GM23248 (cell line): Measurements from ENCODE around the gene STYK1. TPM values are rescaled to one million over a fixed set of nuclear protein-coding genes. Genes with fewer than 3 reads are reported as not detected.
"Not testable (repeated sequence)": the region's sequence is repeated elsewhere in the genome, so short reads cannot be mapped to it uniquely, and the experiment has no call there.

ENCODE experiments used
- DNase-seq: peaks from one replicate; pipeline ENCODE4 v3.0.0-alpha.2; 2015
- H2AFZ ChIP-seq: fragments of 200-600 bp; sonication (generic); 2 replicates; pipeline ENCODE4 v1.6.1; 2016; ENCODE audit warnings: antibody characterized with exemption
- H3F3A ChIP-seq: fragments of 200-600 bp; sonication (generic); 2 replicates; pipeline ENCODE4 v1.6.1; 2016; ENCODE audit warnings: mild to moderate bottlenecking, antibody characterized with exemption, mixed run types; ENCODE audit not compliant: insufficient read depth
- H3K27ac ChIP-seq: fragments of 200-600 bp; sonication (generic); 2 replicates; pipeline ENCODE4 v1.5.1; 2016; ENCODE audit warnings: mild to moderate bottlenecking
- H3K27me3 ChIP-seq: fragments of 200-600 bp; sonication (generic); replicated peaks from 2 replicates; pipeline ENCODE4 v1.6.1; 2016; ENCODE audit warnings: mild to moderate bottlenecking; ENCODE audit not compliant: insufficient read depth
- H3K36me3 ChIP-seq: fragments of 200-600 bp; sonication (generic); 2 replicates; pipeline ENCODE4 v1.6.1; 2016; ENCODE audit warnings: low read depth, mild to moderate bottlenecking
- H3K4me1 ChIP-seq: fragments of 200-600 bp; sonication (generic); 2 replicates; pipeline ENCODE4 v1.6.1; 2016; ENCODE audit warnings: mild to moderate bottlenecking; ENCODE audit not compliant: insufficient read depth
- H3K4me2 ChIP-seq: fragments of 200-600 bp; sonication (generic); one replicate; pipeline ENCODE4 v1.6.1; 2016; ENCODE audit warnings: mild to moderate bottlenecking; ENCODE audit not compliant: unreplicated experiment
- H3K4me3 ChIP-seq: fragments of 200-600 bp; sonication (generic); 2 replicates; pipeline ENCODE4 v1.5.1; 2016; ENCODE audit warnings: mild to moderate bottlenecking
- H3K79me2 ChIP-seq: fragments of 200-600 bp; sonication (generic); 2 replicates; pipeline ENCODE4 v1.6.1; 2016; ENCODE audit warnings: mild to moderate bottlenecking; ENCODE audit not compliant: insufficient read depth
- H3K9ac ChIP-seq: fragments of 200-600 bp; sonication (generic); 2 replicates; pipeline ENCODE4 v1.6.1; 2016; ENCODE audit warnings: mild to moderate bottlenecking
- H3K9me2 ChIP-seq: fragments of 200-600 bp; sonication (generic); 2 replicates; pipeline ENCODE4 v1.6.1; 2016; ENCODE audit warnings: mixed run types, mild to moderate bottlenecking, moderate library complexity; ENCODE audit not compliant: insufficient read depth
- H3K9me3 ChIP-seq: fragments of 200-600 bp; sonication (generic); one replicate; pipeline ENCODE4 v1.6.1; 2017; ENCODE audit warnings: low read depth
- H4K20me1 ChIP-seq: fragments of 200-600 bp; sonication (generic); 2 replicates; pipeline ENCODE4 v1.6.0; 2016; ENCODE audit not compliant: insufficient read depth
- EZH2 ChIP-seq: fragments of 200-600 bp; sonication (generic); IDR thresholded peaks from 2 replicates; pipeline ENCODE4 v1.6.1; 2018; ENCODE audit warnings: antibody characterized with exemption, mild to moderate bottlenecking; ENCODE audit not compliant: insufficient read depth, poor library complexity, severe bottlenecking
- EZH2phosphoT487 ChIP-seq: fragments of 200-600 bp; sonication (generic); IDR thresholded peaks from 2 replicates; pipeline ENCODE4 v1.6.1; 2018; ENCODE audit warnings: antibody characterized with exemption, moderate library complexity, mild to moderate bottlenecking, low read depth; ENCODE audit not compliant: insufficient read depth
- WGBS, 2 experiments: methylation state at CpG; one replicate each; pipeline ENCODE4 v1.1.6; 2015 to 2017; ENCODE audit warnings: low lambda C conversion rate in 2 of 2, low coverage in 1 of 2; ENCODE audit errors: missing lambda C conversion rate in 2 of 2; 5-methylcytosine and 5-hydroxymethylcytosine counted together
- in situ Hi-C: fragments of 300-500 bp; cut with MboI; formaldehyde crosslinking; loops from 2 replicates; pipeline ENCODE4 v1.15.0; 2020
- polyA plus RNA-seq: library from polyadenylated mRNA; unstranded; fragments of >200 nt; fragmentation: Nextera tagmentation; extraction: Ambion mirVana; gene quantifications from 2 replicates; pipeline ENCODE4 v1.2.1, GENCODE V29; 2016
- total RNA-seq: library from RNA; depleted of rRNA; stranded (reverse); fragments of >200 nt; shearing (Covaris generic); gene quantifications from 2 replicates; pipeline ENCODE4 v1.2.3, GENCODE V29; 2014

STYK1 gene
- total and polyA plus RNA-seq, 2 experiments from 2014 or later, result 0.93 to 1.1 TPM

- TF ChIP-seq EZH2 (no peak), EZH2phosphoT487 (no peak)
- no peak overlapping the region for H3K9ac ChIP-seq
- no peaks in the 10 kb centered on the region for H3K79me2 ChIP-seq
- H3F3A ChIP-seq, result no peaks in the 10 kb centered on the region
- no peak overlapping the region for H2AFZ ChIP-seq
- no peaks in the 10 kb centered on the region for H3K9me2 ChIP-seq
- H3K36me3 ChIP-seq, result 0 out of 2 replicates have a peak, but pooled peaks cover 3% of the 10 kb centered on the region
- H3K27me3 ChIP-seq, result no peaks in the 10 kb centered on the region
- H3K9me3 ChIP-seq, result no peaks in the 10 kb centered on the region
- H3K4me1 ChIP-seq, result no peaks in the 10 kb centered on the region
- WGBS, 2 experiments, result 100% methylated on average over 3 of the region's 3 CpGs
- in situ Hi-C loops, result no loop called here
- H3K4me3 ChIP-seq, result no peak overlapping the region
- no peak overlapping the region for H3K27ac ChIP-seq
- DNase-seq, result no peak
- H4K20me1 ChIP-seq, result no peaks in the 10 kb centered on the region
- H3K4me2 ChIP-seq, result no peak overlapping the region
Measured at GRCh38 chr12:10590966-10591365, 82.9 kb downstream of the STYK1 start.

- Histone ChIP-seq H3K9me3 (no peaks in the 10 kb centered on the region), H3F3A (no peaks in the 10 kb centered on the region), H3K79me2 (no peaks in the 10 kb centered on the region), H3K4me1 (no peaks in the 10 kb centered on the region), H3K4me3 (no peak overlapping the region), H3K4me2 (no peak overlapping the region), H2AFZ (no peak overlapping the region), H3K27ac (no peak overlapping the region), H3K9me2 (no peaks in the 10 kb centered on the region), H3K27me3 (no peaks in the 10 kb centered on the region), H4K20me1 (no peaks in the 10 kb centered on the region), H3K36me3 (0 out of 2 replicates have a peak, but pooled peaks cover 9% of the 10 kb centered on the region), H3K9ac (no peak overlapping the region)
- TF ChIP-seq EZH2phosphoT487 (no peak), EZH2 (no peak)
- peak; percentile 5 for DNase-seq
- in situ Hi-C loops, result no loop called here
- WGBS, 2 experiments, result 56 to 70% methylated on average over 1 of the region's 1 CpG
Measured at GRCh38 chr12:10584415-10584814, 89.4 kb downstream of the STYK1 start.

GRCh38 chr12:10582704-10583103, 91.1 kb downstream of the STYK1 start:
- no peaks in the 10 kb centered on the region for H3K9me2 ChIP-seq
- no peak overlapping the region for H2AFZ ChIP-seq
- H3K27ac ChIP-seq, result no peak overlapping the region
- no peak for DNase-seq
- H3K9me3 ChIP-seq, result no peaks in the 10 kb centered on the region
- H3K4me2 ChIP-seq, result no peak overlapping the region
- H3K79me2 ChIP-seq, result no peaks in the 10 kb centered on the region
- no peak for TF ChIP-seq EZH2
- TF ChIP-seq EZH2phosphoT487, result no peak
- H4K20me1 ChIP-seq, result no peaks in the 10 kb centered on the region
- H3K36me3 ChIP-seq, result 0 out of 2 replicates have a peak, but pooled peaks cover 9% of the 10 kb centered on the region
- 79 to 86% methylated on average over 3 of the region's 3 CpGs for WGBS, 2 experiments
- H3K4me1 ChIP-seq, result no peaks in the 10 kb centered on the region
- H3K4me3 ChIP-seq, result no peak overlapping the region
- H3K9ac ChIP-seq, result no peak overlapping the region
- H3F3A ChIP-seq, result no peaks in the 10 kb centered on the region
- in situ Hi-C loops, result no loop called here
- H3K27me3 ChIP-seq, result no peaks in the 10 kb centered on the region

GRCh38 chr12:10582133-10582532, 91.7 kb downstream of the STYK1 start:
- H3F3A ChIP-seq, H3K36me3 ChIP-seq, H3K4me1 ChIP-seq, H3K79me2 ChIP-seq, H3K4me3 ChIP-seq, H3K9me2 ChIP-seq, H2AFZ ChIP-seq, H3K4me2 ChIP-seq, H3K9me3 ChIP-seq, DNase-seq, in situ Hi-C loops, H3K27ac ChIP-seq, H3K9ac ChIP-seq, H3K27me3 ChIP-seq, H4K20me1 ChIP-seq: not testable (repeated sequence)
- 62% methylated on average over 3 of the region's 3 CpGs for WGBS, 2 experiments

GRCh38 chr12:10574307-10574706, 99.5 kb downstream of the STYK1 start:
- peaks cover 8% of the 10 kb centered on the region; the same call in 1 of the 2 replicates for H3K4me1 ChIP-seq
- no peaks in the 10 kb centered on the region for H3K9me3 ChIP-seq
- no peak overlapping the region for H3K27ac ChIP-seq
- in situ Hi-C loops, result no loop called here
- H3K79me2 ChIP-seq, result no peaks in the 10 kb centered on the region
- WGBS, 2 experiments, result 99 to 100% methylated on average over 2 of the region's 2 CpGs
- no peaks in the 10 kb centered on the region for H4K20me1 ChIP-seq
- no peak overlapping the region for H2AFZ ChIP-seq
- H3K9ac ChIP-seq, result no peak overlapping the region
- DNase-seq, result no peak
- TF ChIP-seq EZH2phosphoT487 (no peak), EZH2 (no peak)
- no peaks in the 10 kb centered on the region for H3F3A ChIP-seq
- no peaks in the 10 kb centered on the region; the same call in 1 of the 2 replicates for H3K9me2 ChIP-seq
- H3K27me3 ChIP-seq, result no peaks in the 10 kb centered on the region
- H3K36me3 ChIP-seq, result no peaks in the 10 kb centered on the region
- H3K4me3 ChIP-seq, result no peak overlapping the region
- H3K4me2 ChIP-seq, result no peak overlapping the region

- WGBS, 2 experiments, result 45 to 56% methylated on average over 3 of the region's 3 CpGs
- DNase-seq, result peak; percentile 72
- H3K36me3 ChIP-seq, H3K9me2 ChIP-seq, H3K9ac ChIP-seq, H3K9me3 ChIP-seq, H3K4me3 ChIP-seq, H3K27me3 ChIP-seq, H3F3A ChIP-seq, H4K20me1 ChIP-seq, in situ Hi-C loops, H3K4me1 ChIP-seq, H3K79me2 ChIP-seq, H2AFZ ChIP-seq: not testable (repeated sequence)
- H3K4me2 ChIP-seq, result peak overlapping the region; percentile 5
- H3K27ac ChIP-seq, result peak overlapping the region; percentile 28; the same call in 1 of the 2 replicates
Measured at GRCh38 chr12:10572021-10572490, 101.8 kb downstream of the STYK1 start.
